HUES6 (cell line): Measurements from ENCODE around the gene VEZF1.

Experiments
- H3K27ac ChIP-seq: 2 replicates; pipeline ENCODE4 v1.7.0; 2013; ENCODE audit warnings: low read depth, mild to moderate bottlenecking, low read length, inconsistent platforms
- H3K27me3 ChIP-seq: 2 replicates; pipeline ENCODE4 v1.6.1; 2013; ENCODE audit warnings: low read length; ENCODE audit not compliant: control insufficient read depth, insufficient read depth
- H3K36me3 ChIP-seq: 2 replicates; pipeline ENCODE4 v1.6.1; 2013; ENCODE audit warnings: low read length; ENCODE audit not compliant: control insufficient read depth, insufficient read depth
- H3K4me1 ChIP-seq: 2 replicates; pipeline ENCODE4 v1.6.1; 2013; ENCODE audit warnings: low read length; ENCODE audit not compliant: control insufficient read depth, insufficient read depth
- H3K4me3 ChIP-seq: 2 replicates; pipeline ENCODE4 v1.5.1; 2013; ENCODE audit warnings: low read depth, low read length
- H3K9ac ChIP-seq: one replicate; pipeline ENCODE4 v1.6.1; 2013; ENCODE audit warnings: mild to moderate bottlenecking, low read length
- H3K9me3 ChIP-seq: 2 replicates; pipeline ENCODE4 v1.6.1; 2013; ENCODE audit warnings: low read depth, low read length; ENCODE audit not compliant: control insufficient read depth, insufficient read depth

The VEZF1 gene

GRCh38 chr17:57995076-57995956 lies 7.3 kb upstream of the VEZF1 start:
- H3K9ac ChIP-seq: no peak overlapping the region
- peaks cover 23% of the 10 kb centered on the region; the same call in 1 of the 2 replicates for H3K4me1 ChIP-seq
- no peaks in the 10 kb centered on the region for H3K27me3 ChIP-seq
- H3K4me3 ChIP-seq: no peak overlapping the region
- H3K27ac ChIP-seq: no peak overlapping the region
- H3K9me3 ChIP-seq: no peaks in the 10 kb centered on the region
- peaks cover 33% of the 10 kb centered on the region for H3K36me3 ChIP-seq

- H3K27me3 ChIP-seq: no peaks in the 10 kb centered on the region
- no peak overlapping the region for H3K4me3 ChIP-seq
- no peak overlapping the region for H3K27ac ChIP-seq
- peaks cover 30% of the 10 kb centered on the region; the same call in 1 of the 2 replicates for H3K4me1 ChIP-seq
- no peaks in the 10 kb centered on the region for H3K9me3 ChIP-seq
- H3K36me3 ChIP-seq: peaks cover 27% of the 10 kb centered on the region
- no peak overlapping the region for H3K9ac ChIP-seq
Measured at GRCh38 chr17:57994436-57994835, 6.4 kb upstream of the VEZF1 start.

- H3K4me1 ChIP-seq: peaks cover 37% of the 10 kb centered on the region; the same call in 1 of the 2 replicates
- H3K9me3 ChIP-seq: no peaks in the 10 kb centered on the region
- no peak overlapping the region for H3K27ac ChIP-seq
- no peak overlapping the region for H3K4me3 ChIP-seq
- no peak overlapping the region for H3K9ac ChIP-seq
- peaks cover 19% of the 10 kb centered on the region for H3K36me3 ChIP-seq
- H3K27me3 ChIP-seq: no peaks in the 10 kb centered on the region
Measured at GRCh38 chr17:57993471-57994365, 5.7 kb upstream of the VEZF1 start.

GRCh38 chr17:57991537-57991936 lies 3.5 kb upstream of the VEZF1 start:
- Histone ChIP-seq H3K4me3 (no peak overlapping the region), H3K9me3 (no peaks in the 10 kb centered on the region), H3K9ac (no peak overlapping the region), H3K36me3 (no peaks in the 10 kb centered on the region; the same call in 1 of the 2 replicates), H3K27ac (no peak overlapping the region), H3K27me3 (no peaks in the 10 kb centered on the region), H3K4me1 (peaks cover 38% of the 10 kb centered on the region; the same call in 1 of the 2 replicates)

- Histone ChIP-seq H3K4me1 (peaks cover 43% of the 10 kb centered on the region), H3K9ac (no peak overlapping the region), H3K9me3 (no peaks in the 10 kb centered on the region), H3K36me3 (0 out of 2 replicates have a peak, but pooled peaks cover 1% of the 10 kb centered on the region), H3K4me3 (no peak overlapping the region), H3K27me3 (no peaks in the 10 kb centered on the region), H3K27ac (no peak overlapping the region)
Measured at GRCh38 chr17:57990037-57990436, 2.0 kb upstream of the VEZF1 start.

- Histone ChIP-seq H3K27ac (peak overlapping the region; percentile 54; the same call in 1 of the 2 replicates), H3K36me3 (peaks cover 13% of the 10 kb centered on the region; the same call in 1 of the 2 replicates), H3K27me3 (no peaks in the 10 kb centered on the region), H3K9ac (peak overlapping the region; percentile 96), H3K4me1 (peaks cover 36% of the 10 kb centered on the region), H3K4me3 (peak overlapping the region; percentile 78), H3K9me3 (no peaks in the 10 kb centered on the region)
Measured at GRCh38 chr17:57988301-57989250, 522 bp upstream of the VEZF1 start.

- no peaks in the 10 kb centered on the region for H3K27me3 ChIP-seq
- H3K36me3 ChIP-seq: peaks cover 28% of the 10 kb centered on the region
- H3K9me3 ChIP-seq: no peaks in the 10 kb centered on the region
- peak overlapping the region; percentile 96 for H3K9ac ChIP-seq
- peak overlapping the region; percentile 96; the same call in 1 of the 2 replicates for H3K27ac ChIP-seq
- H3K4me1 ChIP-seq: peaks cover 38% of the 10 kb centered on the region
- H3K4me3 ChIP-seq: peak overlapping the region; percentile 78
Measured at GRCh38 chr17:57986841-57987580, 1.0 kb downstream of the VEZF1 start.

- H3K36me3 ChIP-seq: peaks cover 40% of the 10 kb centered on the region
- H3K27me3 ChIP-seq: no peaks in the 10 kb centered on the region
- peaks cover 31% of the 10 kb centered on the region for H3K4me1 ChIP-seq
- H3K9me3 ChIP-seq: no peaks in the 10 kb centered on the region
- H3K27ac ChIP-seq: no peak overlapping the region
- peak overlapping the region; percentile 78; the same call in 1 of the 2 replicates for H3K4me3 ChIP-seq
- H3K9ac ChIP-seq: no peak overlapping the region
Measured at GRCh38 chr17:57985675-57985974, 2.4 kb downstream of the VEZF1 start.

- no peaks in the 10 kb centered on the region for H3K9me3 ChIP-seq
- peak overlapping the region; percentile 8; the same call in 1 of the 2 replicates for H3K4me3 ChIP-seq
- no peak overlapping the region for H3K9ac ChIP-seq
- peaks cover 45% of the 10 kb centered on the region for H3K36me3 ChIP-seq
- H3K4me1 ChIP-seq: peaks cover 31% of the 10 kb centered on the region
- no peak overlapping the region for H3K27ac ChIP-seq
- H3K27me3 ChIP-seq: no peaks in the 10 kb centered on the region
Measured at GRCh38 chr17:57984936-57985674, 2.9 kb downstream of the VEZF1 start.
